ENCODE data around the gene TCERG1L. TPM values are rescaled to one million over a fixed set of nuclear protein-coding genes. Genes with fewer than 3 reads are reported as not detected.

TCERG1L gene
- total and polyA plus RNA-seq, 9 of the 15 experiments (the other 6 are each of a cell fraction or from before 2014, with no cell fraction given): not detected

DNA sequence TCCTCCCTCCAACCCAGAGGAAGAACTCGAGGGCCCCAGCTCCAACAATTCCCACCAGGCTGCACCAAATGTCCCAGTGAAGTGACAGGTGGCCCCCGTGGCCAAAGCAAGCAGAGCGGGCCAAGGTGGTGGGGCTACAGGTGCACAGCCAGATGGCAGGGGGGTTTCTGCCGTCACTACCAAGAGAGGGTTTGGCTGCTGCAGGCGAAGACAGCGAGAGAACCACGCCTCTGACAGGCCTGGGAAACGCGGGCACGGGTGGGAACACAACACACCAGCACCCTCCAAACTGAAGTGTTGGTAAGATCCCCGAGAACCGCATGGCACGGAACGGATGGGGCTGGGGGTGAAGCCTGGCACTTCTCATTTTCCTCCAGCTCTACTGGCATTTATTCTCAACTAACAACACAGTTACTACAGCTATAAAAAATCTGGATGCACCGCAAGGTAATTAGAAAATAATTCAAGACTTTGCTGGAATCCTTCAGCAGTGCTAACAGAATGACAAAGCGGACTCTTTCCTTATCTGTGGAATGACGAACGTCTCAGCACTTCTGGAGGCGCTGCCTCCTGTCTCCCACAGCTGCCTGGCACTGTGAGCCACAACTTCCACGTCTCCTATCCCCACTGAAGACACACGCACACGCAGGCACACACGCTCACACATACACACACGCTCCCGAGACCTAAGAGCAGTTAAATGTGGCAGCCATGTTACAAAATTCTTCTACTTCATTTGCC, 167.9 kb downstream of the TCERG1L start (continued):
- TF ChIP-seq, protein P1, sequence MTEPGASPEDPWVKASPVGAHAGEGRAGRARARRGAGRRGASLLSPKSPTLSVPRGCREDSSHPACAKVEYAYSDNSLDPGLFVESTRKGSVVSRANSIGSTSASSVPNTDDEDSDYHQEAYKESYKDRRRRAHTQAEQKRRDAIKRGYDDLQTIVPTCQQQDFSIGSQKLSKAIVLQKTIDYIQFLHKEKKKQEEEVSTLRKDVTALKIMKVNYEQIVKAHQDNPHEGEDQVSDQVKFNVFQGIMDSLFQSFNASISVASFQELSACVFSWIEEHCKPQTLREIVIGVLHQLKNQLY (CRISPR knock-in tag; conservative IDR thresholded peaks at IDR 0.05): no peak
- no peak for TF ChIP-seq GTF2B (IDR thresholded peaks at IDR 0.05; ENCODE audit: extremely low read depth, insufficient read length)
- TF ChIP-seq POLR2A (conservative IDR thresholded peaks at IDR 0.05): no peak
- no peak for TF ChIP-seq ZBTB17 (CRISPR knock-in tag; IDR thresholded peaks at IDR 0.05)
- TF ChIP-seq SMARCB1 (IDR thresholded peaks at IDR 0.05; ENCODE audit: insufficient read length, low read depth): no peak
- TF ChIP-seq BHLHE40 (IDR thresholded peaks at IDR 0.05; ENCODE audit: low read length): no peak
- TF ChIP-seq, protein P2, sequence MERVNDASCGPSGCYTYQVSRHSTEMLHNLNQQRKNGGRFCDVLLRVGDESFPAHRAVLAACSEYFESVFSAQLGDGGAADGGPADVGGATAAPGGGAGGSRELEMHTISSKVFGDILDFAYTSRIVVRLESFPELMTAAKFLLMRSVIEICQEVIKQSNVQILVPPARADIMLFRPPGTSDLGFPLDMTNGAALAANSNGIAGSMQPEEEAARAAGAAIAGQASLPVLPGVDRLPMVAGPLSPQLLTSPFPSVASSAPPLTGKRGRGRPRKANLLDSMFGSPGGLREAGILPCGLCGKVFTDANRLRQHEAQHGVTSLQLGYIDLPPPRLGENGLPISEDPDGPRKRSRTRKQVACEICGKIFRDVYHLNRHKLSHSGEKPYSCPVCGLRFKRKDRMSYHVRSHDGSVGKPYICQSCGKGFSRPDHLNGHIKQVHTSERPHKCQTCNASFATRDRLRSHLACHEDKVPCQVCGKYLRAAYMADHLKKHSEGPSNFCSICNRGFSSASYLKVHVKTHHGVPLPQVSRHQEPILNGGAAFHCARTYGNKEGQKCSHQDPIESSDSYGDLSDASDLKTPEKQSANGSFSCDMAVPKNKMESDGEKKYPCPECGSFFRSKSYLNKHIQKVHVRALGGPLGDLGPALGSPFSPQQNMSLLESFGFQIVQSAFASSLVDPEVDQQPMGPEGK (CRISPR knock-in tag; IDR thresholded peaks at IDR 0.05; ENCODE audit: borderline replicate concordance): no peak
